Fibroblast of lung (primary cell): ENCODE data around the gene SCIMP. TPM values are rescaled to one million over a fixed set of nuclear protein-coding genes. Genes with fewer than 3 reads are reported as not detected.

ENCODE experiments used
- DNase-seq, 2 donors: peaks; one replicate each; pipeline versions ENCODE4 v3.0.0 to v3.0.0-alpha.2; 2010; ENCODE audit warnings: low read depth in 2 of 2
- H2AFZ ChIP-seq: 2 replicates; pipeline ENCODE4 v1.5.1; 2012; ENCODE audit warnings: low read length, control low read depth, inconsistent platforms
- H3K27ac ChIP-seq: 2 replicates; pipeline ENCODE4 v1.5.1; 2011; ENCODE audit warnings: low read length, control low read depth; ENCODE audit not compliant: insufficient read depth
- H3K27me3 ChIP-seq: 2 replicates; pipeline ENCODE4 v1.5.1; 2011; ENCODE audit warnings: mild to moderate bottlenecking, low read length; ENCODE audit not compliant: control insufficient read depth, insufficient read depth
- H3K36me3 ChIP-seq: 2 replicates; pipeline ENCODE4 v1.5.1; 2011; ENCODE audit warnings: low read length; ENCODE audit not compliant: control insufficient read depth, insufficient read depth
- H3K4me1 ChIP-seq: 2 replicates; pipeline ENCODE4 v1.5.1; 2011; ENCODE audit warnings: low read length; ENCODE audit not compliant: control insufficient read depth, insufficient read depth; ENCODE audit errors: extremely low read depth
- H3K4me2 ChIP-seq: 2 replicates; pipeline ENCODE4 v1.5.1; 2011; ENCODE audit warnings: low read length, control low read depth; ENCODE audit not compliant: insufficient read depth; ENCODE audit errors: extremely low read depth
- H3K4me3 ChIP-seq, 4 experiments: fragments of 200-600 bp in 1 of 4; sonication (generic) in 1 of 4; replicated peaks in 1 of 4; 2 replicates each; pipeline ENCODE4 v1.5.1; 2011 to 2016; ENCODE audit warnings: low read length in 4 of 4, low read depth in 3 of 4, mild to moderate bottlenecking in 3 of 4, control low read depth in 2 of 4, inconsistent platforms in 1 of 4, mixed read lengths in 1 of 4; ENCODE audit not compliant: insufficient read depth in 1 of 4; ENCODE audit errors: control extremely low read depth in 1 of 4
- H3K79me2 ChIP-seq: 2 replicates; pipeline ENCODE4 v1.5.1; 2012; ENCODE audit warnings: mild to moderate bottlenecking, low read length, inconsistent platforms; ENCODE audit not compliant: control insufficient read depth, insufficient read depth
- H3K9ac ChIP-seq: 2 replicates; pipeline ENCODE4 v1.5.1; 2011; ENCODE audit warnings: mild to moderate bottlenecking, low read length, control low read depth; ENCODE audit not compliant: insufficient read depth
- H3K9me3 ChIP-seq: 2 replicates; pipeline ENCODE4 v1.5.1; 2012; ENCODE audit warnings: low read depth, low read length; ENCODE audit not compliant: control insufficient read depth, insufficient read depth
- H4K20me1 ChIP-seq: 2 replicates; pipeline ENCODE4 v1.5.1; 2011; ENCODE audit warnings: low read length; ENCODE audit not compliant: control insufficient read depth, insufficient read depth; ENCODE audit errors: extremely low read depth
- EZH2 ChIP-seq: IDR thresholded peaks from 2 replicates; pipeline ENCODE4 v1.5.1; 2012; ENCODE audit warnings: low read length, control low read depth, mild to moderate bottlenecking; ENCODE audit errors: missing control alignments
- polyA plus RNA-seq, 2 donors: library from polyadenylated mRNA; depleted of rRNA in 1 of 2; stranded (reverse) in 1 of 2; unstranded in 1 of 2; fragments of >200 nt; gene quantifications; 2 replicates each; pipeline ENCODE4 v1.2.1, GENCODE V29; 2011 to 2012; ENCODE audit warnings: missing spikeins in 1 of 2
- total RNA-seq: library from RNA; depleted of rRNA; stranded (reverse); fragments of >200 nt; gene quantifications from 2 replicates; pipeline ENCODE4 v1.2.1, GENCODE V29; 2014
- TF ChIP-seq, protein P1 (sequence below), 2 donors: IDR thresholded peaks in 1 of 2; conservative IDR thresholded peaks in 1 of 2; 1 replicate in 1 of 2; 2 replicates in 1 of 2; pipeline ENCODE4 v1.5.1; 2011 to 2012; ENCODE audit warnings: low read length in 2 of 2, control low read depth in 1 of 2, inconsistent platforms in 1 of 2, low read depth in 1 of 2, mild to moderate bottlenecking in 1 of 2

SCIMP gene
- total and polyA plus RNA-seq, 2 donors (not counting 1 experiment from before 2014, with no cell fraction given), result not detected

DNA sequence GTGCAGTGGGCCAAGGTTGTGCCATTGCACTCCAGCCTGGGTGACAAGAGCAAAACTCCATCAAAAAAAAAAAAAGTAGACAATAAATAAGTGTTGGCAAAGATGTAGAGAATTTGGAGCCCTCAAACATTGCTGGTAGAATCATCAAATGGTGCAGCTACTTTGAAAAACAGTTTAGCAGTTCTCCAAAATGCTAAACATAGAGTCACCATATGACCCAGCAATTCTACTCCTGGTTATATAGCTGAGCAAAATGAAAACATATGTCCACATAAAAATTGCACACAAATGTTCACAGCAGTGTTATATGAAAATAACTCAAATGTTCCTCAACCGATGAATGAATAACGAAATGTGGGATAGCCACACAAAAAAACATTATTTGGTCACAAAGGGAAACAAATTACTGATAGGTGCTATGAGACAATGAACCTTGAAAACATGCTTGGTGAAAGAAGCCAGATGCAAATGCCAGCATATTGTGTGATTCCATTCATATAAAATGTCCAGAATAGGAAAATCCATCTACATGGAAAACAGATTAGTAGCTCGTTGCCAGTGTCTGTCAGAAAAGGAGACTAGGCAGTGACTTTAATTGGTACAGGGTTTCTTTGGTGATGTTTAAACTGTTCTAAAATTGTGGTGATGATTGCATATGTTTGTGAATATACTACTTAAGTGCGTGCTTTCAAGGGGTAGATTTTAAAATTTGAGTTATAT is 34.7 kb upstream of the SCIMP start:
- H3K27ac ChIP-seq, result no peak overlapping the region
- no peaks in the 10 kb centered on the region for H3K36me3 ChIP-seq
- H3K4me3 ChIP-seq, result no peak overlapping the region
- H3K27me3 ChIP-seq, result no peaks in the 10 kb centered on the region
- H4K20me1 ChIP-seq, result no peaks in the 10 kb centered on the region
- TF ChIP-seq EZH2, result no peak
- TF ChIP-seq, protein P1, sequence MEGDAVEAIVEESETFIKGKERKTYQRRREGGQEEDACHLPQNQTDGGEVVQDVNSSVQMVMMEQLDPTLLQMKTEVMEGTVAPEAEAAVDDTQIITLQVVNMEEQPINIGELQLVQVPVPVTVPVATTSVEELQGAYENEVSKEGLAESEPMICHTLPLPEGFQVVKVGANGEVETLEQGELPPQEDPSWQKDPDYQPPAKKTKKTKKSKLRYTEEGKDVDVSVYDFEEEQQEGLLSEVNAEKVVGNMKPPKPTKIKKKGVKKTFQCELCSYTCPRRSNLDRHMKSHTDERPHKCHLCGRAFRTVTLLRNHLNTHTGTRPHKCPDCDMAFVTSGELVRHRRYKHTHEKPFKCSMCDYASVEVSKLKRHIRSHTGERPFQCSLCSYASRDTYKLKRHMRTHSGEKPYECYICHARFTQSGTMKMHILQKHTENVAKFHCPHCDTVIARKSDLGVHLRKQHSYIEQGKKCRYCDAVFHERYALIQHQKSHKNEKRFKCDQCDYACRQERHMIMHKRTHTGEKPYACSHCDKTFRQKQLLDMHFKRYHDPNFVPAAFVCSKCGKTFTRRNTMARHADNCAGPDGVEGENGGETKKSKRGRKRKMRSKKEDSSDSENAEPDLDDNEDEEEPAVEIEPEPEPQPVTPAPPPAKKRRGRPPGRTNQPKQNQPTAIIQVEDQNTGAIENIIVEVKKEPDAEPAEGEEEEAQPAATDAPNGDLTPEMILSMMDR (conservative IDR thresholded peaks at IDR 0.05 in 1 of 2, IDR thresholded peaks at IDR 0.05 in 1 of 2; ENCODE audit: low read depth in 1 of 2, low read length in 2 of 2), result no peak
- no peaks in the 10 kb centered on the region for H3K9me3 ChIP-seq
- no peak for DNase-seq
- H3K4me1 ChIP-seq, result no peaks in the 10 kb centered on the region
- H3K9ac ChIP-seq, result no peak overlapping the region
- no peaks in the 10 kb centered on the region for H3K79me2 ChIP-seq
- no peak overlapping the region for H3K4me2 ChIP-seq
- H2AFZ ChIP-seq, result no peak overlapping the region

DNA sequence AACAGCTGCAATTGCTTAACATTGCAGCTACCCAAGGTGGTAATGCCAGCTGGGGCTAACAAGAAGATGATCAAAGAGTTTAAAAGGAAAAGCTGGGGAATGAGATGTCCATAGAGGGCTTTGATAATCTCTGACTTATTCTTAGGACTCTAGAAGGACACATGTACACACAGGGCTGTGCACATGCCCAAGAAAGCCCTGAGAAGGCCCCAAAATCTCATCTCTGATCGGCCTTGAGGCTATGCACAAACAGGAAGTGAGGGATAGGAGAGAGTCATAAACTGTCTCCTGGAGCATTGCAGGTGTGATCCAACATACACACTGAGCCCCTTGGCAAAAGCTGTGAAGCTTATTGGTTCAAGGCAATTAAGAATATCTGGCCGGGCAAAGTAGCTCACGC is 30.2 kb upstream of the SCIMP start:
- no peak overlapping the region for H2AFZ ChIP-seq
- H3K36me3 ChIP-seq, result no peaks in the 10 kb centered on the region
- H3K4me2 ChIP-seq, result no peak overlapping the region
- H3K4me3 ChIP-seq, result no peak overlapping the region
- H3K9ac ChIP-seq, result no peak overlapping the region
- no peaks in the 10 kb centered on the region for H4K20me1 ChIP-seq
- DNase-seq, result no peak
- H3K27me3 ChIP-seq, result no peaks in the 10 kb centered on the region
- H3K4me1 ChIP-seq, result no peaks in the 10 kb centered on the region
- H3K27ac ChIP-seq, result no peak overlapping the region
- H3K79me2 ChIP-seq, result no peaks in the 10 kb centered on the region
- TF ChIP-seq, protein P1 (conservative IDR thresholded peaks at IDR 0.05 in 1 of 2, IDR thresholded peaks at IDR 0.05 in 1 of 2; ENCODE audit: low read depth in 1 of 2, low read length in 2 of 2), result no peak
- no peak for TF ChIP-seq EZH2
- no peaks in the 10 kb centered on the region for H3K9me3 ChIP-seq

DNA sequence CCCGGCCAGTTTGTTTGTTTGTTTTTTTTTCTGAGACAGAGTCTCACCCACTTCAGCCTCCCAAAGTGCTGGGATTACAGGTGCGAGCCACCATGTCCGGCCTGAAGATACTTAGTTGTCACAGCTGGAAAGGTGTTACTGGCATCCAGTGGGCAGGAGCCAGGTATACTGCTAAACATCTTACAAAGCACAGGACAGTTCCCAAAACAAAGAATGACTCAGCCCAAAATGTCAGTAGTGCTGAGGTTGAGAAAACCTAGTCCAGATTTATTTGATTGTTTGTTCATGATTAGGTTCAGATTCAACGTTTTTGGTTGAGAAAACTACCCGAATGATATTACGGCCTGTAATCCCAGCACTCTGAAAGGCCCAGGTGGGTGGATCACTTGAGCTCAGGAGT is 28.8 kb upstream of the SCIMP start:
- Histone ChIP-seq H2AFZ (no peak overlapping the region), H3K36me3 (no peaks in the 10 kb centered on the region), H3K27me3 (no peaks in the 10 kb centered on the region), H3K9ac (no peak overlapping the region), H3K79me2 (no peaks in the 10 kb centered on the region), H3K4me3 (no peak overlapping the region), H4K20me1 (no peaks in the 10 kb centered on the region), H3K4me2 (no peak overlapping the region), H3K9me3 (no peaks in the 10 kb centered on the region), H3K27ac (no peak overlapping the region), H3K4me1 (no peaks in the 10 kb centered on the region)
- no peak for TF ChIP-seq EZH2
- TF ChIP-seq, protein P1 (conservative IDR thresholded peaks at IDR 0.05 in 1 of 2, IDR thresholded peaks at IDR 0.05 in 1 of 2; ENCODE audit: low read depth in 1 of 2, low read length in 2 of 2), result no peak
- no peak for DNase-seq
